Measurements from ENCODE around the gene ATP5ME.
"Not testable (repeated sequence)": the region's sequence is repeated elsewhere in the genome, so short reads cannot be mapped to it uniquely, and the experiment has no call there.

ATP5ME gene

DNA sequence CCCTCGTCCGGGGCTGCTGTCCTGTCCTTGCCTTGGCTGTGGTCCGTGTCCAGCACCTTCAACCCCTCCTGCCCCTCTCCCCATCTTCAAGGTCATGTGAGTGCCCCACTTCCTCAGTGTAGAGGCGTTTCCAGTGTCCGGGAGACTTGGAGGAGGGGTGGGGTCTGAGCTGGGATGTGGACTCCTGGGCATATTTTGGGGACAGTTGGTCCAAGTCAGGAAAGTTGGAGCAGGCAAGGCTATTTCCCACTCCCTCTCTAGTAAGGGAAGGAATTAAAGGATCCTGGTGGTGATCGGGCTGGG is 34.5 kb upstream of the ATP5ME start:
- no peak for DNase-seq (ENCODE audit: low spot score)
- Histone ChIP-seq H3K4me3 (peak overlapping the region; percentile 13), H3K27ac (no peak overlapping the region)
- TF ChIP-seq CTCF (IDR thresholded peaks at IDR 0.05): no peak

DNA sequence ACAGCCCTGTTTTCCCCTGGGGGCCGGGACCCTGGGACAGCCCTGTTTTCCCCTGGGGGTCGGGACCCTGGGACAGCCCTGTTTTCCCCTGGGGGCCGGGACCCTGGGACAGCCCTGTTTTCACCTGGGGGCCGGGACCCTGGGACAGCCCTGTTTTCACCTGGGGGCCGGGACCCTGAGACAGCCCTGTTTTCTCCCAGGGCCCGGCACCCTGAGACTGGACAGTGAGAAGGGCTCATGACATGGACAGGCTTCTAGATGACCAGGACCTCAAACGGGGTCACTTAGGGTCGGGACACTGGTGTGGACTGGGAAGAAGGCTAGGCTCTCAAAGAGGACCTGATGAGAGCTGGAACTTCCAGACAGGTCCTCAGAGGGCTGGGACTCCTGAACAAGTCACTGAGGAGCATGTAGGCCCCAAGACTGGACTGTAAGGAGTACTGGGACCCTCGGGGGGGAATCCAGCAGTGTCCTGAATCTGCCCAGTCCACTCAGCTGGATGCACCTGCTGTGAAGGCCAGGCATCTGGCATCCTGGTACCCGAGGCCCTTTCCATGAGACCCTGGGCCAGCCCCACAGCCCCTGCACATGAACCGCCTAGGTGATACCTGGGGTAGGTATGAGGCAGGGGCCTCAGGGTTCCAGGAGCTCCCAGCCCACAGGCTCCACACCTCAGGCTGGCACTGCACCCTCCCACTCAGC is 34.0 kb upstream of the ATP5ME start:
- DNase-seq (ENCODE audit: low spot score): no peak
- Histone ChIP-seq H3K4me3 (peak overlapping the region; percentile 13), H3K27ac (no peak overlapping the region)
- TF ChIP-seq CTCF (IDR thresholded peaks at IDR 0.05): no peak

DNA sequence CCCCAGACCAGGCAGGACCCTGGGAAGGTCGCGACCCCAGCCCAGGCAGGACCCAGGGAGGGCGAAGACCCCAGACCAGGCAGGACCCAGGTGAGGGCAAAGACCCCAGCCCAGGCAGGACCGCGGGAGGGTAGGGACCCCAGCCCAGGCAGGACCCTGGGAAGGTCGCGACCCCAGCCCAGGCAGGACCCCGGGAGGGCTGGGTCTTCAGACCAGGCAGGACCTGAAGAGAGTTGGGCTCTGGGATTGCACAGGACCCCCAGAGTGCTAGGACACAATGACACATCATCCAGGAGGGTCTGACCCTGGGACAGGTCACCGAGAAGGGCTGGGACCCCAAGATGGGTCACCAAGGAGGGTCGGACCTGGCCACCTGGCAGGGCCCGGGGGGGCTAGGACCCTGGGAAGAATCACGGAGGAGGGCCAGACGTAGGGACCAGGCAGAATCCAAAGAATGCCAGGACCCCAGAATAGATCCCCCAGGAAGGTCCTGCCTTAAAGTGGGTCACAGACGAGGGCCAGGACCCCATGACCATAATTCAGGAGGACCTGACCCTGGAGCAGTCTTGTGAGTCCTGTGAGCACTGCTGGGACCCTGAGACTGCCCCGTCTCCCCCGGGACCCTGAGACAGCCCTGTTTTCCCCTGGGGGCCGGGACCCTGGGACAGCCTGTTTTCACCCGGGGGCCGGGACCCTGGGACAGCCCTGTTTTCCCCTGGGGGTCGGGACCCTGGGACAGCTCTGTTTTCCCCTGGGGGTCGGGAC is 32.9 kb upstream of the ATP5ME start:
- Histone ChIP-seq H3K27ac (peak overlapping the region in 1 of 2 donors; percentile 14), H3K4me3 (peak overlapping the region; percentile 91)
- DNase-seq (ENCODE audit: low spot score): no peak
- no peak for TF ChIP-seq CTCF (IDR thresholded peaks at IDR 0.05)

DNA sequence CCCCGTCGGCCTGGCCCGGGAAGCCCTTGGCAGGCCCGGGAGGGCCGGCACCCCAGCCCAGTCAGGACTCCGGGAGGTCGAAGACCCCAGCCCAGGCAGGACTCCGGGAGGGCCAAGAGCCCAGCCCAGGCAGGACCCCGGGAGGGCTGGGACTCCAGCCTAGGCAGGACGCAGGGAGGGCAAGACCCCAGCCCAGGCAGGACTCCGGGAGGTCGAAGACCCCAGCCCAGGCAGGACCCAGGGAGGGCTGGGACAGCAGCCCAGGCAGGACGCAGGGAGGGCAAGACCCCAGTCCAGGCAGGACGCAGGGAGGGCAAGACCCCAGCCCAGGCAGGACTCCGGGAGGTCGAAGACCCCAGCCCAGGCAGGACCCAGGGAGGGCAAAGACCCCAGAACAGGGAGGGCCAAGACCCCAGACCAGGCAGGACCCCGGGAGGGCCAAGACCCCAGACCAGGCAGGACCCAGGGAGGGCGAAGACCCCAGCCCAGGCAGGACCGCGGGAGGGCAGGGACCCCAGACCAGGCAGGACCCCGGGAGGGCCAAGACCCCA is 32.1 kb upstream of the ATP5ME start:
- peak overlapping the region; percentile 78 to 83 for H3K27ac ChIP-seq
- DNase-seq (ENCODE audit: low spot score): not testable (repeated sequence)
- peak overlapping the region; percentile 91 for H3K4me3 ChIP-seq

- peak; percentile 97 for DNase-seq (ENCODE audit: low spot score)
- no peak for TF ChIP-seq CTCF (IDR thresholded peaks at IDR 0.05)
- H3K4me3 ChIP-seq: peak within 1 kb of the TSS; percentile 91
- peak within 1 kb of the TSS; percentile 78 to 83 for H3K27ac ChIP-seq
These were observed 31.4 kb upstream of the ATP5ME start, which contains the start of gene PCGF3 for GRCh38 chr4:705278-706082. Gene PCGF3, plus strand, starts transcription at chr4:705832. Its CDS starts 27,849 bp downstream, at chr4:733681.

DNA sequence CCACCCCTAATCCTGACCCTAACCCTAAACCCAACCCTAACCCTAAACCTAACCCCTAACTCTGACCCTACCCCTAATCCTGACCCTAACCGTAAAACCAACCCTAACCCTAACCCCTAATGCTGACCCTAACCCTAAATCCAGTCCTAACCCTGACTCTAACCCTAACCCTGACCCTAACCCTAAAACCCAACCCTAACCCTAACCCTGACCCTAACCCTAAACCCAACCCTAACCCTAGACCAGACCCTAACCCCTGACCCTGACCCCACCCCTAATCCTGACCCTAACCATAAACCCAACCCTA is 30.8 kb upstream of the ATP5ME start:
- H3K4me3 ChIP-seq: peak overlapping the region; percentile 91
- no peak for DNase-seq (ENCODE audit: low spot score)
- no peak for TF ChIP-seq CTCF (IDR thresholded peaks at IDR 0.05)
- peak overlapping the region in 1 of 2 donors; percentile 83 for H3K27ac ChIP-seq

DNA sequence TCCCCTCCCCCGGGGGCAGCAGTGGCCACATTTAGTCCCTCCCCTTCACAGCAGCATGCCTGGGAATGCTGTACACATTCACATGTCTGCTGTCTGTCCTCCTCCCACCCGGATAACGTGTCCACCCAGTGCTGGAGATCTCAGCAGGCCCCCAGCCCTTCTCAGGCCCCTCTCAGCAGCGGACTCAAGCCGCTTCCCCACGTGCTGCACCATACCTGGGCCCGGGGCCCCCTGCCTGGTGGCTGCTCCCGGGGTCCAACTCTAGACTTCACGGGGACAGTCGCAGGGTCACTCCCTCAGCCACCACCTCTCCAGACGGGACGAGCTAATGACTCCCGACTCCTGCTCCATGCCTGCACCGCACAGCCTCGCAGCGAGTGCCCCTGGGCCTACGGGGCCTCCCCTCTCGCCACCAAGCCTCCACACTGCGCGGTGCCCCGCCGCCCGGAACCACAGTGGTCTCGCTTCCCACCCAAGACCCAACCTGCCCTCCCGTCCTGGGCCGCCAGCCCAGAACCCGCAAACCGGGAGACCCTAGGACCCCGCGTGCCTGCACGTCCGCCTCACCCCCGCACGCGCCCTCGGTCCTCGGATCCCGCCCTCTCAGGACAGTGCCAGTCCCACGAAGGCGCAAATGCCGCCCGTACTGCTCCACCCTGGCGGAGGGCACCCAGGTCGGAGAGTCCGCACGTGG is 30.3 kb upstream of the ATP5ME start:
- Histone ChIP-seq H3K4me3 (no peak overlapping the region), H3K27ac (no peak overlapping the region)
- no peak for TF ChIP-seq CTCF (IDR thresholded peaks at IDR 0.05)
- no peak for DNase-seq (ENCODE audit: low spot score)

All from coronary artery (tissue), 2 donors.